NOMO-1 (cell line): ENCODE data around the gene MRPL43.

Source experiments
- DNase-seq, 2 experiments: peaks; one replicate each; lab custom pipeline; 2025; ENCODE audit not compliant: unreplicated experiment in 2 of 2; lab: John Stamatoyannopoulos, UW

Gene MRPL43

GRCh38 chr10:101020427-101021075, 33.3 kb upstream of the MRPL43 start:
- DNase-seq = no peak

- DNase-seq = no peak
Measured at GRCh38 chr10:101019440-101019703, 32.1 kb upstream of the MRPL43 start.

GRCh38 chr10:101018600-101019439, 31.5 kb upstream of the MRPL43 start:
- DNase-seq = peak; percentile 64 to 74

- peak in 1 of 2 experiments; percentile 9 for DNase-seq
Measured at GRCh38 chr10:101018118-101018599, 30.9 kb upstream of the MRPL43 start.

- DNase-seq = no peak
Measured at GRCh38 chr10:101016814-101017213, 29.5 kb upstream of the MRPL43 start.

GRCh38 chr10:101015582-101015973, 28.3 kb upstream of the MRPL43 start:
- no peak for DNase-seq

GRCh38 chr10:101014966-101015581, 27.8 kb upstream of the MRPL43 start:
- DNase-seq = peak in 1 of 2 experiments; percentile 18

- peak; percentile 12 to 25 for DNase-seq
Measured at GRCh38 chr10:101014230-101014884, 27.1 kb upstream of the MRPL43 start.

- no peak for DNase-seq
Measured at GRCh38 chr10:101013365-101013825, 26.1 kb upstream of the MRPL43 start.

- peak; percentile 71 to 83 for DNase-seq
Measured at GRCh38 chr10:101012525-101013364, 25.4 kb upstream of the MRPL43 start.

GRCh38 chr10:101011517-101012423, 24.5 kb upstream of the MRPL43 start:
- DNase-seq = no peak

- DNase-seq = no peak
Measured at GRCh38 chr10:101010329-101010728, 23.0 kb upstream of the MRPL43 start.

- DNase-seq = no peak
Measured at GRCh38 chr10:101008823-101009423, 21.6 kb upstream of the MRPL43 start.

GRCh38 chr10:101007915-101008822, 20.9 kb upstream of the MRPL43 start:
- DNase-seq = no peak

GRCh38 chr10:101007099-101007711, 19.9 kb upstream of the MRPL43 start:
- no peak for DNase-seq

- no peak for DNase-seq
Measured at GRCh38 chr10:101006593-101007098, 19.3 kb upstream of the MRPL43 start.

GRCh38 chr10:101005869-101006567, 18.7 kb upstream of the MRPL43 start:
- no peak for DNase-seq
